Memory B cell (primary cell): Measurements from ENCODE around the gene ALPG.
A peak's percentile ranks its signal among the peaks of the same experiment; 100 is the strongest.
"Not testable (repeated sequence)": the region's sequence is repeated elsewhere in the genome, so short reads cannot be mapped to it uniquely, and the experiment has no call there.

Experiments used
- ATAC-seq: fragments of 150-1000 bp; cut with Tn5 transposase; 2 replicates; pipeline ENCODE4 v1.10.0; 2021; ENCODE audit warnings: low read depth, mild to moderate bottlenecking, moderate library complexity
- DNase-seq, 2 donors: peaks; one replicate each; pipeline ENCODE4 v3.0.0; 2022; ENCODE audit warnings: low spot score in 2 of 2
- H3K27ac Mint-ChIP-seq: one replicate; pipeline ENCODE4 v1.8.0; 2022; ENCODE audit warnings: mild to moderate bottlenecking, moderate library complexity, mixed read lengths
- H3K27me3 Mint-ChIP-seq: one replicate; pipeline ENCODE4 v1.8.0; 2022; ENCODE audit warnings: mixed read lengths
- H3K36me3 Mint-ChIP-seq: one replicate; pipeline ENCODE4 v1.8.0; 2022; ENCODE audit warnings: mild to moderate bottlenecking, mixed read lengths
- H3K4me1 Mint-ChIP-seq: one replicate; pipeline ENCODE4 v1.8.0; 2022; ENCODE audit warnings: mixed read lengths
- H3K4me3 Mint-ChIP-seq: one replicate; pipeline ENCODE4 v1.8.0; 2022; ENCODE audit warnings: mild to moderate bottlenecking, moderate library complexity, mixed read lengths
- H3K9me3 Mint-ChIP-seq: one replicate; pipeline ENCODE4 v1.8.0; 2022; ENCODE audit warnings: mixed read lengths

ALPG gene

DNA sequence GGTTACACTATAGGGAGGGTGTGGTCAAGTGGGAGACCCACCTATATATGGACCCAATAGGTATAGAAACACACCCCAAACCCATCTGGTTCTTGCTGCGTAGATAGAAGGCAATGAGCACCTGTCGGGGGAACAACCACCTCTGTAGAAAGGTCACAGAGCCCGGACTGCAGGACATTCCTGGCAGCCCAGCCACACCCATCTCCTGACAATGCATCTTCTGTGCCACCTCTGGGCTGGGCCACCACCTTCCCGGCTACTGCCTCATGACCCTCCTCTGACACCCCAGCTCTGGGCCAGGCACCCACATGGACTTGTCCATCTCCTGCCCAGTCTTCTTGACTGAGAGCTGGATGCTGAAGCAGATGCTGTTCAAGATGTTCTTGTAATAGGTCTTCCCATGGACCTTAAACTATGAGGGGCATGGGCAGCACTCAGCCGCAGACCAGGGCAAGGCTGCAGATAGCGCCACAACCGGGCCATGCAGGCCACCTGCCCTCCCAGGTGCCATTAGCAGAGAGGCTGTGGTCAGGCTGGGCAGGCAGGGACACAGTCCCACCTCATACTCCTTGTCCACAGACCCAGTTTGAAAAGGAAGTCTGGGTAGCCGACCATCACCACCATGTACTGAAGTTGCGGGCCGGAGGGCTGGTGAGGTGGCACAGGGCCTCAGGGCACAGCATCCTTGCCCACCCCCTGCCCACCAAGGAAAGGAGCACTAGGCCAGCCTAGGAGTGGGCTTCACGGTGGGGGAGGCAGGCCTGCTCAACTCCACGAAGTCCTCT is 9.3 kb downstream of the ALPG start:
- ATAC-seq: no peak
- Mint-ChIP-seq H3K27me3 (peaks cover 10% of the 10 kb centered on the region), H3K36me3 (no peaks in the 10 kb centered on the region), H3K9me3 (no peaks in the 10 kb centered on the region), H3K4me1 (peaks cover 8% of the 10 kb centered on the region), H3K4me3 (no peak overlapping the region), H3K27ac (no peak overlapping the region)
- no peak for DNase-seq

DNA sequence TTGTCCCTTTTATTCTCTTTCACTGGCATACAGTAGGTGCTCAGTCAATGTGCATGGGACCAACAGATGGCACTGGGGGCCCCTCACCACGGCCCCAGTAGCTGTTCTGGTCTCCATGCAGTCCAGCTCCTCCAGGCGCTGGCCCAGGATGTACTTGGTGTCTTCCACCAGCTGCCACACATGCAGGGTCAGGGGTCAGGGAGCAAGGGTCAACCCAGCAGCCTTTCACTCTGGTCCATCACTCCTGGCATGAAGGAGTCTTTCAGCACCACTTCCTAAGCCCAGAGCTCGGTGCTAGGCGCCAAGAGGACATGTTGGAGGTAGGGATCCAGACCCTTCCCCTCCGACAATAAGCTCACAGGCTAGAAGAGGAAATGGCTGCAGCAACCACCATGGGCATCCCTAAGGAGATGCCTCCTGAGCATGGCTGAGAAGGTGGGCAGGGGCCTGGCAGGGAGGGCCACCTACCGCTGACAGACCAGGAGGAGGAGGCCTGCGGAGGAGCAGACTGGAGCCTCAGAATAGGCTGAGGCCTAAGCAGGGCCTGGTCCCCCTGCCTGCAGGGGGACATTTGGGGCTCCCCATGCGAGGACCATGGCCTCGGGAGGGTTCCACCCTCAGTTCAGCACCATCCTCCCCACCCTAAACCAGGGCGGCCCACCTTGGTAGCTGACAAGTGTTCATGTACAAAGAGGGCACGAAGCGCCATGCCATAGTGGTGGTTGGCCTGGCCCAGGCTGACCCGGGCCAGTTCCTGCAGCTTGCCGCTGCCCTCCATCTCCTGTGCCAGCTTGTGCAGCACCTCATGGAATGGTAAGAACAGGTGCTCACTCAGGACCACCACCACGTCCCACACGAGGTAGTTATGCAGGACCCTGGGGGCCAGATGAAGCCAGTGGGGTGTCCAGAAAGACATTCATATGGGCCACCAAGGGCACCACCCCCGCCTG is 10.2 kb downstream of the ALPG start:
- Mint-ChIP-seq H3K36me3 (no peaks in the 10 kb centered on the region), H3K9me3 (no peaks in the 10 kb centered on the region), H3K27ac (no peak overlapping the region), H3K4me3 (no peak overlapping the region), H3K27me3 (peaks cover 12% of the 10 kb centered on the region), H3K4me1 (peaks cover 10% of the 10 kb centered on the region)
- ATAC-seq (no peak), DNase-seq (no peak)

DNA sequence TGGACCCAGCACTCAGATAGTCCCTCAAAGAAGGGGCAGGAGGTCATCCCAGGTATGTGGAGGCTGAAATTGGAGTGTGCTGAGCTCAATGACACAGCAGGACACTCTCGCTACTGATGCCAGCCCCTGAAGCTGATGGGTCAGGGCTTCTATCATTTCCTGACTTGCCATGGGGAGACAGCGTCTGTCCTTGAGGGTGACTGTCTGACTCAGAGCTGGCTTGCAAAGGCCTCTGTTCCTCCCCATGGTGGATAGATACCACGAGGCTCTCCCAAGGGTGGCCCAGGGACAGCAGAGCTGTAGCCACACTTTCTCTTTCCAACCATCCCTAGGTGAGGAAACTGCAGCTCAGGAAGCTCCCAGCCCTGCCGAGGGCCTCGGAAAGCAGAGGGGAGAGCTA is 10.8 kb downstream of the ALPG start:
- no peak for ATAC-seq
- Mint-ChIP-seq H3K27ac (no peak overlapping the region), H3K27me3 (peaks cover 15% of the 10 kb centered on the region)

DNA sequence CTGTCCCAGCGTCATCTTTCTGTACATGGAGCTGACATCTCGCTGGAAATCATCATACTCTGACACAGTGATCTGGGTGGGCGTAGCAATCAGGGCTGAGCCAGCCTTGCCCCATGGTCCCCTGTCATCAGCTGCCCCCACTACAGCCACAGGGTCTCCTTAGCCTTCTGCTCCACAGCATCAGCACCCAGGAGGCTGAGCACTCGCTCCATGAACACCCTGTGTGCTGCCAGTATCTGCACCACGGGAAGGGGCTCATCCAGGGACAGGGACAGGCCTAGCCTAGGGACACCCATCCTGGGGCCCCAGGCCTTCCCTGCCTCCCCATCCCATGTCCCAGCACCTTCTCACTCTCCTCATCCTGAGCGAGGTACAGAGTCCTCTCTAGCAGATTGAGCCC is 11.4 kb downstream of the ALPG start:
- Mint-ChIP-seq H3K9me3 (peaks cover 3% of the 10 kb centered on the region), H3K4me3 (no peak overlapping the region), H3K27ac (no peak overlapping the region), H3K36me3 (no peaks in the 10 kb centered on the region), H3K4me1 (peaks cover 13% of the 10 kb centered on the region), H3K27me3 (peaks cover 18% of the 10 kb centered on the region)
- DNase-seq (no peak), ATAC-seq (no peak)

More for the DNA sequence above, 10.8 kb downstream of the ALPG start:
- H3K9me3 Mint-ChIP-seq: no peaks in the 10 kb centered on the region
- no peak overlapping the region for H3K4me3 Mint-ChIP-seq
- no peaks in the 10 kb centered on the region for H3K36me3 Mint-ChIP-seq
- H3K4me1 Mint-ChIP-seq: peaks cover 11% of the 10 kb centered on the region
- no peak for DNase-seq

DNA sequence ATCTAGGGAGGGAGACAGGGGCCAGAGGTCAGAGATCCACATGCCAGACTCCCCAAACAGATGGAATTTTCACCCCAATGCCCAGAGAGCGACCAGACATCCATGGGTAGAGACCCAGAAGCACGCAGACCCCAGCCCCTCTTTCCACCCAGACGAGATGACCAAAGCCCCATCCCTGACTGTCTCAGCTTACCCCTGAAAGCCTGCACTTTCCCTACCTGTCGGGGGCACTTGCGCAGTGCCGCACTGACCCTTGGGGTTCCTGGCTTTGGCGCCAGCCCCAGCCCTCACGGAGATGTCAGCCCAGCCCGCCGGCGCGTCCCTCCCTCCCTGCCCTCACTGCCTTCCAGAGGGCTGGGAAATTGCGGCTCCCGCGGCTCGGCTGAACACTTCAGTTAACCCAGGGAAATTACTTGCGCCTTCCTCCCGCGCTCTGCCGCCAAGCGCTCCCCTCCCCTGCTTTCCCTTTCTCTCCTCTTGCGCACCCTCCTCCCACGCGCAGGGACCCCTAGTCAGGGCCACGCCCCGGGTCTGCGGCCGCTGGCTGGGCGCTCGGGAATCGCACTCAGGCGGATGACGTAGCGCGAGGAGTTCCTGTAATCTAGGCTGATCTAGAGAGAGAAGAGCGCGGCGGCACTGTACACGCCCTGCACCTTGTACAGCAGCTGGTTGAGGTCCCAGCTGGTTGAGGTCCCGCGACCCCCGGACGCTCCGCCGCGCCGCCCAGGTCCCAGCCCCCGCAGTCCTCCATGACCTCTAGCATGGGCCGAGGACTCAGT is 12.0 kb downstream of the ALPG start:
- Mint-ChIP-seq H3K36me3 (no peaks in the 10 kb centered on the region), H3K4me3 (no peak overlapping the region), H3K4me1 (peaks cover 8% of the 10 kb centered on the region), H3K9me3 (peaks cover 3% of the 10 kb centered on the region), H3K27ac (no peak overlapping the region), H3K27me3 (peaks cover 18% of the 10 kb centered on the region)
- ATAC-seq (no peak), DNase-seq (no peak)

DNA sequence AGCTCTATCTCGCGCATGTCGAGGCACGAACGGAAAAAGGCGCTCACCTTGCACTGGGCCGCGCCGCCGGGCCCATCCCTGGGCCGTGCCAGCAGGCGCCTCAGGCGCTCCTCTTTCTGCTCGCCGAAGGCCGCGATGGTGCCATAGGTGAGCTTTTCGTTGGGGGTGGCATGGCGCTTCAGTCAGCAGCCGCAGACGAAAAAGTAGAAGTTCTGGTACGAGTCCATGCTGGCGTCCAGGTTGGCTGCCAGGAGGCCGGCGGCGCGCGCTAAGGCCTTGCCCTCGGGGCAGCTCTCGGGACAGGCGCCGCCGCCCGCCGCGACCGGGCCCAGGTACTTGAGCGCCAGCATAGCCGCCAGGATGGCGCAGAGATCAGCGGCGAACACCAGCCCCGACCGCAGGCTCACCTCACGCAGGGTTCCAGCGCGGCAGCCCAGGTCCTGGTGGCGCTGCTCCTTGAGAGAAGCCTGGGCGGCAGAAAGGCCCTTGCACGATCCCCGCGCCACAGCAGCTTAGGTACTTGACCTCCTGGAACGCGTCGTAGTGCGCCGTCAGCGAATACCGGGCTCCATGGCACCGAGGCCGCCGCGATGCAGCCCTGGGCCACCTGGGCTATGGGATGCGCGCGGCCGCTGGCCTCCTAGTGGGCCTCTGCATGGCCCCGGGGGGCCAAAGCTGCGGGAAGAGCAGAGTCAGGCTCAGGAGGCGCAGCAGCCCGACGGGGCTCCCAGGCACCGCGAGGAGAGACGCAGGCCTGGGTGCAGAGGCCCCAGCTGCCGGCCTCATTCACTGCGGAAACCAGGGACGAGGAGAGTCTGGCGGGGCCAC is 12.8 kb downstream of the ALPG start:
- Mint-ChIP-seq H3K36me3 (no peaks in the 10 kb centered on the region), H3K27me3 (peaks cover 21% of the 10 kb centered on the region), H3K4me1 (peaks cover 8% of the 10 kb centered on the region), H3K9me3 (peaks cover 3% of the 10 kb centered on the region), H3K4me3 (peak overlapping the region; percentile 44), H3K27ac (no peak overlapping the region)
- DNase-seq (no peak), ATAC-seq (no peak)

DNA sequence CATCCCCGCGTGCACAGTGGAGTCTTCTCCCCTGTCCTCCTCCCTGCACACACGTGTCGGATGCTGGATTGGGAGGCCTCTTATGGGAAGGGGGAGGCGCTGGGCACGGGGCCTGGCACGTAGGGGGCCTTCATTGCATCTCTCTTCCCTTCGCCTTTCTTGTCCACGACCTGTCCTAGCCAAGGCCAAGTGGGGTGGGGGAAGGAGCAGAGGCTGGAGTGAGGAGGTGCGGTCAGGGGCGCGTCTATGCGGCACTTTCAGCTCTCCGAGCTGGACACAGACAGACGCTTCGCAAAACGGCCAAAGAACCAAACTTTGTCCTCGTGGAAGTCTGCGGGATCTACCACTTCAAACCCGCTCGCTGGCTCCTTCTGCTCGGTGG is 13.4 kb downstream of the ALPG start:
- no peak for DNase-seq
- H3K36me3 Mint-ChIP-seq: no peaks in the 10 kb centered on the region
- peaks cover 8% of the 10 kb centered on the region for H3K4me1 Mint-ChIP-seq
- peak overlapping the region; percentile 44 for H3K4me3 Mint-ChIP-seq
- no peak overlapping the region for H3K27ac Mint-ChIP-seq
- H3K9me3 Mint-ChIP-seq: peaks cover 3% of the 10 kb centered on the region
- H3K27me3 Mint-ChIP-seq: peaks cover 21% of the 10 kb centered on the region
- no peak for ATAC-seq

DNA sequence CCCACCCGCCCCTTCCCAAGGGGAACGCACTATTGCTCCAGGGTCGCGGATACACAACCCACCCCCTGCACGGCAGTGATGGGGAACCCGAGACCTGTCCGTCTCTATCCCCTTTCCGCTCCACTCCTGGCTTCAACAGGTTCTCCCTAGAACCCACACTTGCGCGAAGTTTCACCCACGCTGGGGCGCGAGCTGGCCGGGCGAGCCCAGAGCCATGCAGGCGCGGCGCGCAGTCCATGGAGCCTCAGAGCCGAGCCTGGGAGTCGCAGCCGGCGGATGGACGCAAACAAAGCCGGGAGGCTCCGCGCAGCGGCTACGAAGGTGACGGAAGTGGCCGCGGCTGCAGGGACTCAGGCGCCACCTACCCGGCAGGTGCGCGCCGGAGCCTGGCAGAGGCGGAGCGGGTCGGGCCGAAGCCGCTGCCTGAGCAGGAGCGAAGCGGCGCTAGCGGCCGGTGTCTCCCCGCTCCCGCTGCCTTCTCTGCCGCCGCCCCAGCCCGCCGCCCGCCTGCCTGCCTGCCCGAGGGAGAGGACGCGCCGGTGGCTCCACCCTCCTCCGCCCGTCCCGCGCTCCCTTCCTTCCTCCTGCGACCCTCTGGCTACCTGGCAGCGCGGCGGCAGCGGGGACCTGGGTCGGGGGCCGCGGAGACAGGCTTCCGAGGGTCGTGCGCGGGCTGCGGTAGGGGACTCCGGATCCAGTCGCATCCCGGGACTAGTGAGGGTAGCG is 14.0 kb downstream of the ALPG start:
- no peak for ATAC-seq
- no peak for DNase-seq
- Mint-ChIP-seq H3K4me1 (peaks cover 8% of the 10 kb centered on the region), H3K4me3 (peak overlapping the region; percentile 27), H3K27me3 (peaks cover 21% of the 10 kb centered on the region), H3K9me3 (peaks cover 3% of the 10 kb centered on the region), H3K27ac (no peak overlapping the region), H3K36me3 (no peaks in the 10 kb centered on the region)

DNA sequence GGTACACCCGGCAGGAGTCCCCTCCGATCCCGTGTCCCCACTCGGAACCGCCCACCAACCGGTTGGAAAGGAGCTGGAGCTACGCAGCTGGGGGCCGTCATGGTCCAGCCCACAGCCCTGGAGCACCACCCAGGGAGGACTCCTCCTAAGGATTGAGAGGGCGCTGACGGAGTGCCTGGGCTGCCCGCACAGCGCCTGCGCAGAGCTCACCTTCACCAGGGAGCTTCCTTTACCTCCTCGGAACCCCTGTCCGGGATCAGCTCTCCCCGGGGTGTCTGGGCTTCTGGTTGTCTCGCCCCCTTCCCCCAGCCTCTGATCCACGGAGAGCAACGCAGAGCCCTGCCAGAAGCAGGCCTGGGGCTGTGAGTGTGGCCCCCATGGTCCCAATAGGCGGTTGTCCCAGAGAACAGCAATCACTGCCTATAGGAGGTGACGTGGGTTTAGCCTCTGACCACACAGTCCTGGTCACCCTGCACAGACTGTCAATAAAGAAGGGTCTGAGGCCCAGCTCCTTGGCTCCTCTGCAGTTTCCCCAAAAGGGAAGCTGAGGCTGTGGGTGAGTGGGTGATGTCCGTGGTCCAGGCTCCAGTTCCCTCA is 14.6 kb downstream of the ALPG start:
- Mint-ChIP-seq H3K36me3 (no peaks in the 10 kb centered on the region), H3K4me1 (peaks cover 8% of the 10 kb centered on the region), H3K9me3 (peaks cover 3% of the 10 kb centered on the region), H3K27me3 (peaks cover 21% of the 10 kb centered on the region), H3K27ac (no peak overlapping the region), H3K4me3 (no peak overlapping the region)
- DNase-seq (no peak), ATAC-seq (no peak)

DNA sequence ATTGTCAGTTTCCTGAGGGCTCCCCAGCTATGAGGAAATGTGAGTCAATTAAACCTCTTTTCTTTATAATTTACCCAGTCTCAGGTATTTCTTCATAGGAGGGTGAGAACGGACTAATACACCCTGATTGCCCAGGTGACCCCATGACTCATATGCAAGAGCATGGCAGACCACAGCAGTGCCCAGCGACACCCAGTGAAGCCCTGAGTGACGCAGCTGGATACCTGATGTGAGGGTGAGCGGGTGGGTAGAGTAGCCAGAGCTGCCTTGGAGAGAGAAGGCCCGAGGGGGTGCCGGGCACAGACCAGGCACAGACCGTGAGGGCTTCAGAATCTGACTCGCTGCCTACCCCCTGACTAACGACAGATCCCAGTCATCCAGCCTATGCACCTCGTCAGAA is 15.4 kb downstream of the ALPG start:
- peaks cover 3% of the 10 kb centered on the region for H3K9me3 Mint-ChIP-seq
- no peak overlapping the region for H3K27ac Mint-ChIP-seq
- H3K4me3 Mint-ChIP-seq: peak overlapping the region; percentile 47
- ATAC-seq (no peak), DNase-seq (no peak)
- peaks cover 8% of the 10 kb centered on the region for H3K4me1 Mint-ChIP-seq
- H3K36me3 Mint-ChIP-seq: no peaks in the 10 kb centered on the region
- H3K27me3 Mint-ChIP-seq: peaks cover 19% of the 10 kb centered on the region

DNA sequence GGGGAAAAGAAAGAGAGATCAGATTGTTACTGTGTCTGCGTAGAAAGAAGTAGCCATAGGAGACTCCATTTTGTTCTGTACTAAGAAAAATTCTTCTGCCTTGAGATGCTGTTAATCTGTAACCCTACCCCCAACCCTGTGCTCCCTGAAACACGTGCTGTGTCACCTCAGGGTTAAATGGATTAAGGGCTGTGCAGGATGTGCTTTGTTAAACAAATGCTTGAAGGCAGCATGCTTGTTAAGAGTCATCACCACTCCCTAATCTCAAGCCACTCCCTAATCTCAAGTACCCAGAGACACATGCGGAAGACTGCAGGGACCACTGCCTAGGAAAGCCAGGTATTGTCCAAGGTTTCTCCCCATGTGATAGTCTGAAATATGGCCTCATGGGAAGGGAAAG is 16.4 kb downstream of the ALPG start:
- not testable (repeated sequence) for H3K36me3 Mint-ChIP-seq, ATAC-seq, H3K9me3 Mint-ChIP-seq, H3K4me1 Mint-ChIP-seq, DNase-seq, H3K4me3 Mint-ChIP-seq, H3K27ac Mint-ChIP-seq
- peaks cover 19% of the 10 kb centered on the region for H3K27me3 Mint-ChIP-seq

DNA sequence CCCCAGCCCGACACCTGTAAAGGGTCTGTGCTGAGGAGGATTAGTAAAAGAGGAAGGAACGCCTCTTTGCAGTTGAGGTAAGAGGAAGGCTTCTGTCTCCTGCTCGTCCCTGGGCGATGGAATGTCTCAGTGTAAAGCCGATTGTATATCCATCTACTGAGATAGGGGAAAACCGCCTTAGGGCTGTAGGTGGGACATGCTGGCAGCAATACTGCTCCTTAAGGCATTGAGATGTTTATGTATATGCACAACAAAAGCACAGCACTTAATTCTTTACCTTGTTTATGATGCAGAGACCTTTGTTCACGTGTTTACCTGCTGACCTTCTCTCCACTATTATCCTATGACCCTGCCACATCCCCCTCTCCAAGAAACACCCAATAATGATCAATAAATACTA is 16.8 kb downstream of the ALPG start:
- ATAC-seq, H3K27ac Mint-ChIP-seq, H3K4me3 Mint-ChIP-seq, H3K36me3 Mint-ChIP-seq, H3K9me3 Mint-ChIP-seq, H3K4me1 Mint-ChIP-seq, DNase-seq: not testable (repeated sequence)
- peaks cover 15% of the 10 kb centered on the region for H3K27me3 Mint-ChIP-seq
